Activated CD8-positive, alpha-beta memory T cell treated with anti-CD3 and anti-CD28 coated beads, Interleukin-2, amount 50 U/mL, for 24 hours (primary cell): ENCODE data around the gene ATP6V0A4.
"Not testable (repeated sequence)": the region's sequence is repeated elsewhere in the genome, so short reads cannot be mapped to it uniquely, and the experiment has no call there.

ENCODE experiments used
- DNase-seq: peaks from one replicate; pipeline ENCODE4 v3.0.0-alpha.2; 2020; ENCODE audit errors: extremely low read depth

Gene ATP6V0A4

DNA sequence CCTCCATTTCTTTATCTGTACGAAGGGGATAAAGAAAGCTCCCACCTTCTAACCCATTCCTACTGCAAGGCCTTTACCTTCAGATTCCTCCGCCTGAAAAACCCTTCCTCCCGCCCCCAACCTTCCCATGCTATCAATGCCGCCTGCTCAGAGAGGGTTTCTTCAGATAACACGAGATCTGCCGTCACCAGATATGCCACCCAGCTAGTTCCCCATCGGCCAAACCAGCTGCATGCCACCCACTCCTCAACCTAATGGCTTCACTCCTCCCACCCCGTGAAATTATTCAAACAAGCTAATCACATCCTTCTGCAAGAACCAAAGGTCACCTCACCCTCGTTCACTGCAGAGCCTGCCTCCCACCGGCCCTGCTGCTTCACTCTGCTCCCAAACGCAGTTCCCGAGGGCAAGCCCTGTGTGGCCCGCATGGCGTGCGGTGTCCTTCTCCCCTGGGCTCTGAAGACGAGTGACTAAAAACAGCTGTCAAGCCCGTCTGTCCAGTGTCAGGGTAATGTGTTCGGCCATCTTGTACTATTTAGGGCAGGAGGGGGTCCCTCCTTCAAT is 47.0 kb downstream of the ATP6V0A4 start:
- no peak for DNase-seq

DNA sequence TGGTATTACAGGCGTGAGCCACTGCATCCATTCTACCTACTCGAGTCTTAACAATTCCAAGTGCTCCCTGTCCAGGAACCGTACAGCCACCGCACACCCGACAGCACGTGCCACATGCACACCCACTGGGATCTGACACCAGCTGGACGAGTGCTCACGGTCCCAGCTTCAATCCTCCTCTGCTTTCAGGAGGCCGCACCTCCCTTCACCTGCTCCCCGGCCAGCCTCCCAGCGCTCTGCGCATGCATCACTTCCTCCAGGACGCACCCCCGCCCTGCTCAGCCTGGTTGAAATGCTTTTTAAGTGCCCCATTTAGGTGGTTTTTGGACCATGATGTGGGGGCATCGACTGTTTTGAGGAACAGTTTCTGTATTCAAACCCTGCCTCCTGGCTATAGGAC is 47.5 kb downstream of the ATP6V0A4 start:
- no peak for DNase-seq

DNA sequence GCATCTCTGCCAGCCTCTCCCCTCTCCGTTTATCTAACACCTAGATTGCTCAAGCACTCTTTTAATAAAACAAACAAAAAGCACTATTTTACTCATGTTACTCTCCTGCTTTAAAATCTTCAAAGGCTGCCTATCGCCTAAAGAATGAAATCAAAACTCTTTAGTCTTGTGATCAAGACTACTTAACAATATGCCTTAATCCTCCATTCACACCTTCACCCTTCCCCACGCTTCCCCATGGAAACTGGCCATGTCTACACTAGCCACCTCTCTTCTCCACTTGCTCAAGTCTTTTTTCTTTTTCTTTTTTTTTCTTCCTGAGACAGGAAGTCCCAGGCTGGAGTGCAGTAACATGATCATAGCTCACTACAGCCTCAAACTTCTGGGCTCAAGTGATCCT is 48.0 kb downstream of the ATP6V0A4 start:
- DNase-seq: no peak

DNA sequence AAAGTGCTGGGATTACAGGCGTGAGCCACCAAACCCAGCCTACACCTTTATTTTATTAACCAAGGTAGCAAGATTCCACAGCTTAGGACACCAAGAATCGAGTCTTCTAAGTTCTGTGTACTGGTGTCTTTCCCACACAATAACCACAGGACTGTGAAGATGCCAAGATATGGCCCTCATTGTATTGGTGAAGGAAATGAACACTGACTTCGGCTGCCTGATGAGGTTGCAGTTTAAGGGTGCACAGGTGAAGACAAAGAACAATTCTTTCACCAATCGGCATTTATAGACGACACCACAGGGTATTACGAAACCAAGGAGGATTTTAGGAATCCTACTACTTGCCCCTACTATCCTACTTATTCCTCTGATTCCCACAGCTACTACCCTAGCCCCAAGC is 49.3 kb downstream of the ATP6V0A4 start:
- DNase-seq: no peak

DNA sequence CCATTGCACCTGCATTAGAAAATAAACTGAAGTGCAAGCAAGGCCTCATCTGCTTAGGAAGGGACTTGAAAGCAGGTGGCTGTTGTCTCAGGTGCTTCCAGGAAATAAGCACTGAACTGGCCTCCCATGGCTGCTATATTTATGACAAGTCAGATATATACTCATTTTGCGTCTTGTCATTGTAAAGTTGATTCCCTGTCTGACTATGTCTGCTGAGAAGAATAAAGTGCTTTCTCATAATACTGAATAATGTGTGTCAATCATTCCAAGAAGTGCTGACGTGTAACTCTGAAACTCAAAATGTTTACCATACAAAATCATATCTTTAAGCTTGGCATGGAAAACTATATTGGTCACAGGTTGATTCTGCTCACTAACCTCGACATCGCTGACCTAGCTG is 51.9 kb downstream of the ATP6V0A4 start:
- no peak for DNase-seq

DNA sequence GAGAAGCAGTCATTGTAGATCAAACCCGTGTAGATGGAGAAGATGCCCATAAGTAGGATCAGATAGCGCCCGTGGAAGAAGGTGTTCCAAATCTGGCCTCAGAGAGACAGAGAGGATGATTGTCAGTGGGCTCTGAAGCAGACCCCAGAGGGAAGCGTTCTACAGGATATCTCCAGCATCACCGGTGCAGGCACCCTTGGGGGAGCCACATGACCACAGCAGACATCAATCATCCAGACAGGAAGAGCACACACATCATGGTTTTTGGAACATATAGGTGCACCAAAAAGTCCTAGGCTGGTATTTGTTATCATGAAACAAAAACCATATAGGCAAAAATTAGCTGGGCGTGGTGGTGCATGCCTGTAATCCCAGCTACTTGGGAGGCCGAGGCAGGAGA is 52.8 kb downstream of the ATP6V0A4 start:
- no peak for DNase-seq

DNA sequence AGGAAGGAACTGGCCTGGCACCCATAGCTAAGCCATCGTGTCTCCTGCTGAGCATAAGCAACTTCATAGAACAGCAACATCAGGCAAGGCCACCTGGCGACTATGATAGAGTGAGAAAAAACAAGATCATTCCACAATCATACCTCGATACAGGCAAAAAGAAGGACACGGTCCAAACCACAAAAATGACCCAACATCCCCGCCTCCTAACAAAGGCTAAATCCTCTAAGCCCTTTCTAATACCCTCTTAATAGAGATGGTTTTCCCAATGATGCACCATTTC is 56.6 kb downstream of the ATP6V0A4 start:
- DNase-seq: no peak

DNA sequence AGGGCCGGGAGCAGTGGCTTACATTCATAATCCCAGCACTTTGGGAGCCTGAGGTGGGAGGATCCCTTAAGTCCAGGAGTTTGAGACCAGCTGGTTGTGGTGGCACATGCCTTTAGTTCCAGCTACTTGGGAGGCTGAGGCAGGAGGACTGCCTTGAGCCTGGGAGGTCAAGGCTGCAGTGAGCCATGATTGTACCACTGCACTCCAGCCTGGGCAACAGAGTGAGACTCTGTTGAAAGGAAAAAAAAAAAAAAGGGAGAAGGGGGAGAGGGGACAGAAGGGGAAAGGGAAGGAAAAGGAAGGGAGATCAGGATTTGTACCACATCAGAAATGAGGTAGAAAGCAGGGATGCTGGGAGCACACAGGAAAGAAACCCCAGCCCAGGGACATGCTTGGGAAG is 58.1 kb downstream of the ATP6V0A4 start:
- no peak for DNase-seq

DNA sequence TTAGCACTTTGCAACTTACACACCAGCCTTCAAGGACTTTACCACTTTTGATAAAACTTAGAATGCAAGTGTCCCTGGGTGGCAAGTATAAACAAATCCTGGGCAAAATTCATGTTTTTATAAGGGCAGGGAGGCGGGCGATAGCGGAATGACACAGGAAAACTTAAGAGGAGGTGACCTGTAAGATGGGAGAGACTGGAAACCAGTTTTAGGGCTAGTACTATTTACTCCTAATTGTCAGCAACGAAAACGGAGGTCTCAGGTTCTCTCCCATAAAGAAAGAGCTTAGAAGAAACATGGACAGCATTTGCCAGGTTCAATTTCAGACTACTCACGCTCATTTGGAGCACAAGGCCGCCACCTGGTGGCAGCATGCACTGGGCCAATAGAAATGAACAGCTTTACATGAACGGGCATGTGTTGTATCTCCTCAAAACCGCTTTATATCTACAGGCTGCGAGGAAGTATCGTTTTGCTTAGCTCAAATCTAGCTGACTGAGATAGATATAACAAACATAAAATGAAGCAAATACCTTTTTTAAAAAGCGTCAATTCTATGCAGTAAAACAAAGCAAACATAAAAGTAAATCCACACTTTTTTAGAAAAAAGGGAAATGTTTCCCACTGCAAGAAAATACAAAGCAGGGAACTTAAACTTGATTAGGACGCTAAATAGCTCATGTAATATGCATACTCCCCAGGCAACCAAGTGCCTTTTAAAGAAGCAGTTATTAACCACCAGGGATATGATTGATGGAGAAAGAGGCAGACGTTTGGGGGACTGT is 59.3 kb downstream of the ATP6V0A4 start:
- peak; percentile 47 for DNase-seq

DNA sequence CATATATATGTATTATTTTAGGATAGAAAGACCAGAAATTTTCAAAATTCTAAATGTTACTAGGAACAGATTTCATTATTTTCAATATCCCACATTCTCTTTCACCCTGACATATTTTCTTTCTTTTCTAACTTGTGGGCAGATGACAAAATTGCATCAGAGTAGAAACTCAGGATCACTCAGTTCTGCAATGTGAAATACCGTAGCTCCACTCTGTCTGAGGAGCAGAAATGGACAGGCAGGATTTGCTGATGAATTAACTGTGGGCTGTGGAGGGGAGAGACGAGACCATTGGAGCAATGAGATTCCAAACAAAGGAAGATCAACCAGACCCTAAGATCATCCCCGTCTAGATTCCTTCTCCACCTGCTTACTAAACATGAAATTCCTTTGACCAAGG is 59.9 kb downstream of the ATP6V0A4 start:
- no peak for DNase-seq

DNA sequence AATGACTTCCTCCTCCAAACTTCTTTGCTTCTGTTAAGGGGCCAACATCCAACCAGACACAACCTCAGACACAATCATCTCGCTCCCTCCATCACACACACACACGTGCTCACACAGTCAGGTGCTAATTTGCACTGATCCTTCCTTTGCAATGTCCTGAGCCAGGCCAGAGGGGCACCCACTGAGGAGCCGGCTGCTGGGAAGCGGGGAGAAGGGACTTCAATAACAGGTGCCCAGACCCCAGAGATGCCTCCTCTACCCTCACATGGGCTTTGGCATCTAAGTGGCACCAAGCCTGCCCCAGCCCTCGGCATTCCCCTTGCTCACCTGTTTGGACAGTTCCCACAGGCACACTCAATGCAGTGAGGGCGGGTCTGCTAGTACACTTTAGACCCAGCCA is 62.6 kb downstream of the ATP6V0A4 start:
- no peak for DNase-seq

DNA sequence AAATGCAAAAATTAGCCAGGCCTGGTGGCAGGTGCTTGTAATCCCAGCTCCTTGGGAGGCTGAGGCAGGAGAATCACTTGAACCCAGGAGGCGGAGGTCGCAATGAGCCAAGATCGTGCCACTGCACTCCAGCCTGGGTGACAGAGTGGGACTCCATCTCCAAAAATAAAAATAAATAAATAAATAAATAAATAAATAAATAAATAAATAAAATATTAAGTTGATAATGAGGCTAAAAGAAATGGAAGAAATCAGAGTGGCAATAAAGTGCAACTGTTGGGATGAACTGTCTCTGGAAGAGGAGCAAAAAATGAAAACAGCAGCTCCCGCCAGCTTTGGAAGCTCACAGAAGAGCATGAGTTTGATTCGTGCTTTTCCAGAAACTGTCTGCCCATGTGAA is 66.3 kb downstream of the ATP6V0A4 start:
- not testable (repeated sequence) for DNase-seq

DNA sequence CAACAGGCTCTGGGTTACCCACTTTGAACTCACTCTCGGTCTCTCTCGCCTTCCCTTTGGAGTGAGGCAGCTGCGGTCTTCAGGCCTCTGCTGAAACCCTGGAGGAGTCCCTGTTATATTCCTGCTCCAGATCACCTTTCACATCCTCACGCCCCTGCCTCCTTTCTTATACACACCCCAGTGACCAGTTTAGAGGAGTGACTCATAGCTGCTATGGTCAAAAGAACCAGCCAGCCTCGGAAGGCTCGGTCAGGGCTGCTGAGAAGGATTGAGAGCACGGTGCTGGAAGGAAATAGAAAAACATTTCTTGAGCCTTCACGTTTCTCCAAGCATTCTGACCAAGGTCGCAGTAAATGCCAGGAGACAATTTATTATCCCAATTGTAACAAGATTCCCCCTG is 68.6 kb downstream of the ATP6V0A4 start:
- no peak for DNase-seq

DNA sequence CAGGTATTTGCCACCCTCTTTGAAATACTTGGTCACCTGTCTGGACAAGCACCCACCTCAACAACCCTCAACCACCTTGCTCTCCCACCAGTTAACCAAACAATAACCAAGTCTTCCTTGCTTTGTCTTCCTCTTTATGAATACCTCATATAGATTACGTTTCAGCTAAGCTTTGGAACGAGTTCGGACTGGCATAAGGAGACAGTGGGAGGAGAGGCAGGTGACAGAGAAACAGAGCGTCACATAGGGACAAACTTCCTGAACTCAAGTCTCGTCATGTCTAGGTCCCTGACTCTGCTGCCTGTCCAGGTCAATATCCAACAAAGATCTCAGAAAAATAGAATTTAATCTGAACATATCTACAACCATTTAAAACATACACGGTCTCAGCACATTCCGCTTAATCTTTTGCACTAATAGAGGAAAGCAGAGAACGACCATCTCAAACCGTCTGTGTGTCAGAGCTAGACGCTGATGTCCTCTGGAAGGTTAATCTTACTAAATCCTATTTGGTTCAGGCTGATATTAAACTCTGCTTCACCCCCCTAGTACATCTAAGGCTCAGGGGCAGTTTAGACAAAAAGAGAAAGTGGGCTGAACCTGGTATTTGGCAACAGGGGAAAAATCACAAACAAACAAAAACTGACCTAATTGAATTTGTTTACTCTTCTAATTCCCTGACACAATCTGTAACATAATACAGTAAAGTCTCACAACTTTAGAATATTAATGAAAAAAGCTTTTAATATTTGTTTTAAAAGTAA is 70.5 kb downstream of the ATP6V0A4 start:
- no peak for DNase-seq

DNA sequence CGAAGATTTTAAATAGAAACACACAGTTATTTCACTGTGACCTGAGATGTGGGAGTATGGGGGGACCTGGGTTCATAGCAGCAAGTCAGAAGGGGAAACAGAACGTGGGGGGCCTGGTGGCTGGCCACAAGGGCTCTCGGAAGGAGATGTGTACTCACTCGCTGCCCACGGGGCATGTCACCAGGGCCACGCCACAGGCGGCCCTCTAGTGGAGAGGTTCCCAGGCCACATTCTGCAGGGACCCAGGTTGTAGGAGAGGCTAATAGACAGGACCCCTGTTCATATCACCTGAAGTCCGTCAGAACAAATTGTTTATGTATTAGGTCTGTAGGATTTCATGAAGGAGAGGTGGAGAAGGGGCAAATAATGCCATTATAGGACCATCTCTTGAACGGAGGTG is 71.7 kb downstream of the ATP6V0A4 start:
- DNase-seq: no peak

DNA sequence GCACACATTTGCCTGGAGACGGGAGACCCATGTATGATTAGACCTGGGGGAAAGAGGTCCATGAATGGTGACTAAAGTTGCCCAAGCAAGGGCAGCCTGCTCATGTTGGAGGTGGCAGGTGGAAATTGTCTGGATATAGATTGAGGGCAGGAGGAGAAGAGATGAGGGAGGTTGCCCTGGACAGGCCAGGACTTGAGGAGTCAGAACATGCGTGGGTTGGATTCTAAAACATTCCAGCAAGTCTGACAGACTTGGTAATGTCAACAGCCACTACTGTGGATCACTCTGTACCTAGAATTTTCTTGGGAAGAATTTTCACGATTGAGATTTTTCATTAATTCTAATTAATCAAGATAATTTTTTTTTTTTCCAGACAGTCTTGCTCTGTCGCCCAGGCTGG is 77.7 kb downstream of the ATP6V0A4 start:
- DNase-seq: no peak

DNA sequence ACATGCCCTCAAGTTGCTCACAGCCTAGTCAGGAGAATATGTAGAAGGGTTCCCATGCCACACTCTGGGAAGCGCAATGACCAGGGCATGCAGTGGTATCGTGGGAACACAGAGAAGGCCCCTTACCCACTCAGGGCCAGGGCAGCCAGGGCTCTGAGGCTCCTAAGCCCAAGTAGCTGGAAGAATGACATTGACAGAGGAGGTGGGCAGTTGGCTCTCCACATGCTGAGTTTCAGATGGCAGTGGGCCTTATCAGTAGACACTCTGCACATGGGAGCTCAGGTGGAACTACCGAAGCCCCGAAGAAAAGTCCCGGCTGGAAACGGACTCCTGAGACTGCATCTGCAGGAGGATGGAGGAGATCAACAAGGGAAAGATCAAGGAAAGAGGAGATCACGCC is 81.1 kb downstream of the ATP6V0A4 start:
- DNase-seq: no peak

DNA sequence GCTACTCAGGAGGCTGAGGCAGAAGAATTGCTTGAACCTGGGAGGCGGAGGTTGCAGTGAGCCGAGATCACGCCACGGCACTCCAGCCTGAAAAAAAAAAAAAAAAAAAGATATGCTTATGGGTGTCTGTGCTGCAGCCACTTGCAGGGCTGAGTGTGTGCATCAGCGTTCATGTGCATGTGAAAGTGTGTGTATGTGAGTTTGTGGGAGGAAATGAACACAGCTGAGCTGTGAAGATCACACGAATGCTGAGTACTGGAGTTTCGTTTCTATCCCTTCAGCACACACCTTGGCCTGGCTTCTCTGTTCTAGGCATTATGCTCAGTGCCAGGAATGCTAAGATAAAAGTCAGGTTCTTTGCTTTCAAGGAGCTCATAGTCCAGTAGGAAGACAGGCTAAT is 84.8 kb downstream of the ATP6V0A4 start:
- no peak for DNase-seq

DNA sequence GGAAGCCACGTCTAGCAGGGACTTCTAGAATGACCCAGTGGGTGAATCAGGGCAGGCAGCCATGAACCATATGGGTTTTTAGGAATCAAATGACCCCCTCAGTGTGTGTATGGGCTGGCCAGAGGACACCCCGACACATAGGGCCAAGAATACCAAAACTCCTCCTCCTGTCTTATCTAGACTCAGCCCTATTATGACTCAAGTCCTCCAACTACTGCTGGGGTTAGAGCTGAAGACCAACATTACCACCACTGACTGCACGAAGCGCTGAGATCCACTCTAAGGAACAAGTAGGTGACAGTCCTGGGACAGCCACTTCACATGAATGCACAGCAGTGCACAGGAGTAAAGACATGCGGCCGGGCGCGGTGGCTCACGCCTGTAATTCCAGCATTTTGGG is 85.3 kb downstream of the ATP6V0A4 start:
- DNase-seq: no peak

DNA sequence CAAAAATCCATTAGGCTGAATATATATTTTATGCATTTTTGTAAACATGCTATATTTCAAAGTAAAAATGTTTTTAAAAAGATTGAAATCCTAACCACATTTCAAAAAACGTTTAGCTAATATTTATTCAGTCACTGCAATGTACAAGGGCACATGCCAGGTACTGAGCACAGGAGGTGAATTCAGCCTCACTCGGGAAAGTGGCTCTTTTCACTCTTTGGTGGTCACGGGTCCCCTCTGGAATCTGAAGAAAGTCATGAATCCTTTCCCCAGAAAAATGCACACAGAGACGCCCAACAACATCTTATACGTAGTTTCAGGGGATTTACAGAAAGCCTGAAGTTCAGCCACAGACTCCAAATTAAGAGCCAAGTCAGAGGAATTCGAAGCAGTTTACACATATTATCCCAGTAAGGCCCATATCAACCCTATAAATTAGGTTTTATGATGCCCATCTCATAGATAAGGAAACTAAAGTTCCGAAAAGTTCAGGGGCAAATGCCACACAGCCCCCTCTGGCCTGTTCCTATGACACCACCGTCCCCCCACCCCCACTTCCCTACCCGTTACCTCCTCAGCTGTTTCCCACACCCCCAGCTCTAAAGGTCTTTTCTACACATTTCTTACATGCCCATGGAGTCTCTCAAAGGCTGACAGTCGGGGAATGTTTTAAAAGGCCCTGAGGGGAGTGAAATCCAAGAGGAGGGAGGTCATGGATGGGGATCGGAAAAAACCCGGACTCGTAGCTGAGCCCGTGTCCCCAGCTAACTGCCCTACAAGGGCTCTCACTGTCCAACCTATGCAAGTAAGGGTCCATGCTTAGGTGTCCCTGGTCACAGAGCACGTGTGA is 87.2 kb downstream of the ATP6V0A4 start:
- no peak for DNase-seq

DNA sequence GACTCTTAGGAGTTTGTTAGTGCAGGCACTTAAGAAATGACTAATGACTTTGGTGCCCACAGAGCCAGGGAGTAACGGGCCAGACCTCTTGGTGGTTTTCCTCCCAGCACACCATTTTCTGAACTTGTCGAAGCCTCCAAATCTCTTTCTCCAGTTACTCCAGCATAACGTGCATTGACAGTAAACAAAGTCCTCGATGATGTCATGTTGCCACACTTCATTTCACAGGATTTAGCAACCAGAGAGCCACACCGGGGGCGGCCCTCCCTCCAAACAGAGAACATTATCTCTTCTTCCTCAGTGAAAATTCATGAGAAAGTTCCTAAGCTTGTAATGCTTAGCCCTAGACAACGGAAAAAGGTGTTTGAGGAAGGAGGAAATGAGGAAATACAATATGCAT is 92.8 kb downstream of the ATP6V0A4 start:
- no peak for DNase-seq

DNA sequence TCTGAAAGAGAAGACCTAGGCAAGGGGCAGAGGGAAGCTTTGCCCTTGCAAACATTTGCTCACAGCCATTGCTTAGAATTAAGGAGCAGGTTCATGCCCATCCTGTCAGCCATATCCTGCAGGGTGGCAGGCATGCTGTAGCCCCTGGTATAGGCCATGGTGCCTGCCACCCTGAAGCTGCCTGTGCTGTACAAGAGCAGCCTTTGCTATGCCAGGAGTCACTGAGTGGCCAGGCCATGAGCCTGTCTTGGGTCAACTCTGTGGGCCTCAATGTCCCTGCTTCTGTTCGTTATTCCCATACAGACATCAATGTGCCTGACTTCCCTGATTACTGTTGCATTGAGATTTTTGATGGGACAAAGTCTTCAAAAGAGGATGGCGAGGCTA is 96.5 kb downstream of the ATP6V0A4 start:
- DNase-seq: no peak
